HepG2 (cell line): Measurements from ENCODE around the gene THRAP3. TPM values are rescaled to one million over a fixed set of nuclear protein-coding genes. Genes with fewer than 3 reads are reported as not detected.

ENCODE experiments used
- ATAC-seq: fragments of 200-7000 bp; cut with Tn5 transposase; 3 replicates; pipeline ENCODE4 v1.9.1; 2020; ENCODE audit warnings: mild to moderate bottlenecking, moderate library complexity
- BruUV-seq: library from RNA; stranded (reverse); fragments of 400-500 nt; replicated peaks from 2 replicates; lab custom pipeline; 2021; lab: Mats Ljungman, UMichigan
- CTCF ChIA-PET: fragments of 300-600 bp; formaldehyde crosslinking; extraction: SDS; loops from one replicate; lab custom pipeline; 2021; ENCODE audit warnings: low total read pairs, inconsistent platforms, low intra/inter-chr PET ratio; lab: Yijun Ruan, JAX
- POLR2A ChIA-PET: fragments of 350-600 bp; sonication (Branson Sonifier 250); formaldehyde crosslinking; loops from one replicate; lab custom pipeline; 2020; ENCODE audit warnings: antibody characterized with exemption, inconsistent platforms; lab: Yijun Ruan, JAX
- DNase-seq: peaks from one replicate; pipeline ENCODE4 v3.0.0-alpha.2; 2015; ENCODE audit warnings: low spot score
- FAIRE-seq: peaks from 3 replicates; lab custom pipeline; 2011; peaks lifted over from hg19 to GRCh38; lab: Jason Lieb, UNC
- H2AFZ ChIP-seq: one replicate; pipeline ENCODE4 v1.6.1; 2011; ENCODE audit warnings: low read length, inconsistent platforms
- H3K27ac ChIP-seq: fragments of 300-600 bp; 3 replicates; pipeline ENCODE4 v1.8.0; 2011; ENCODE audit warnings: mixed run types, mild to moderate bottlenecking, mixed read lengths, low read length, inconsistent platforms; ENCODE audit not compliant: insufficient read depth; ENCODE audit errors: extremely low read length
- H3K27me3 ChIP-seq, 2 experiments: fragments of 200-600 bp in 1 of 2; 2 replicates in 1 of 2; 3 replicates in 1 of 2; pipeline versions ENCODE4 v1.6.0 to v1.8.0; 2011; ENCODE audit warnings: low read length in 2 of 2, mild to moderate bottlenecking in 2 of 2, moderate library complexity in 2 of 2, inconsistent platforms in 1 of 2; ENCODE audit not compliant: insufficient read depth in 2 of 2, control insufficient read depth in 1 of 2
- H3K36me3 ChIP-seq, 2 experiments: fragments of 200-600 bp in 1 of 2; replicated peaks in 1 of 2; 2 replicates in 1 of 2; 3 replicates in 1 of 2; pipeline versions ENCODE4 v1.5.1 to v1.8.0; 2011; ENCODE audit warnings: low read length in 2 of 2, inconsistent platforms in 1 of 2; ENCODE audit not compliant: insufficient read depth in 2 of 2, control insufficient read depth in 1 of 2
- H3K4me1 ChIP-seq: 2 replicates; pipeline ENCODE4 v1.5.1; 2012; ENCODE audit warnings: low read length, inconsistent platforms; ENCODE audit not compliant: insufficient read depth
- H3K4me2 ChIP-seq: 2 replicates; pipeline ENCODE4 v1.6.0; 2011; ENCODE audit warnings: low read depth, low read length, inconsistent platforms
- H3K4me3 ChIP-seq, 3 experiments: fragments of 200-600 bp in 1 of 3; sonication (generic), shearing (Covaris generic) in 1 of 3; replicated peaks in 1 of 3; 2 replicates each; pipeline ENCODE4 v1.5.1; 2011 to 2016; ENCODE audit warnings: low read length in 3 of 3, inconsistent platforms in 2 of 3, low read depth in 2 of 3, mild to moderate bottlenecking in 2 of 3, control low read depth in 1 of 3, mixed read lengths in 1 of 3; ENCODE audit not compliant: insufficient read depth in 1 of 3
- H3K79me2 ChIP-seq: one replicate; pipeline ENCODE4 v1.6.1; 2011; ENCODE audit warnings: low read length, inconsistent platforms; ENCODE audit not compliant: insufficient read depth
- H3K9ac ChIP-seq: 2 replicates; pipeline ENCODE4 v1.6.0; 2011; ENCODE audit warnings: mild to moderate bottlenecking, low read depth, low read length, inconsistent platforms; ENCODE audit not compliant: insufficient read depth
- H3K9me3 ChIP-seq: 2 replicates; pipeline ENCODE4 v1.5.1; 2012; ENCODE audit warnings: mild to moderate bottlenecking, low read length
- H4K20me1 ChIP-seq: 2 replicates; pipeline ENCODE4 v1.6.0; 2011; ENCODE audit warnings: inconsistent platforms, mild to moderate bottlenecking, low read length, moderate library complexity; ENCODE audit not compliant: insufficient read depth
- CBX1 ChIP-seq: IDR thresholded peaks from one replicate; pipeline ENCODE4 v1.6.1; 2016; ENCODE audit warnings: antibody characterized with exemption, low read depth
- PRMT3 ChIP-seq: sonication (generic); formaldehyde crosslinking; IDR thresholded peaks from 2 replicates; pipeline ENCODE4 v1.8.1; 2022; ENCODE audit warnings: low read depth, mild to moderate bottlenecking, moderate library complexity, missing genetic modification reagents, borderline replicate concordance
- TFDP1 ChIP-seq: IDR thresholded peaks from 2 replicates; pipeline ENCODE4 v1.6.1; 2016; ENCODE audit warnings: missing compliant biosample characterization, missing genetic modification reagents, borderline replicate concordance
- THAP11 ChIP-seq: IDR thresholded peaks from 2 replicates; pipeline ENCODE4 v1.6.1; 2016; ENCODE audit warnings: missing biosample characterization, missing genetic modification reagents
- UBTF ChIP-seq: sonication (generic); formaldehyde crosslinking; IDR thresholded peaks from 2 replicates; pipeline ENCODE4 v1.4.0; 2020; ENCODE audit warnings: mild to moderate bottlenecking, missing genetic modification reagents
- ZBTB2 ChIP-seq: sonication (generic); formaldehyde crosslinking; IDR thresholded peaks from 2 replicates; pipeline ENCODE4 v1.8.0; 2022; ENCODE audit warnings: low read depth, missing genetic modification reagents
- ZNF24 ChIP-seq: fragments of 450-650 bp; IDR thresholded peaks from 2 replicates; pipeline ENCODE4 v1.6.1; 2017; ENCODE audit warnings: antibody characterized with exemption, mild to moderate bottlenecking
- WGBS: methylation state at CpG from one replicate; pipeline ENCODE4 v1.1.6; 2017; ENCODE audit warnings: low lambda C conversion rate; 5-methylcytosine and 5-hydroxymethylcytosine counted together
- in situ Hi-C: cut with HindIII; loops from 2 replicates; pipeline ENCODE4 v1.10.0; 2017; ENCODE audit warnings: low pct_unique_long_range_greater_than_20kb; ENCODE audit not compliant: extremely low pct_ligation_motif_present
- intact Hi-C: fragments of 100-400 bp; cut with micrococcal nuclease; formaldehyde crosslinking; loops from one replicate; pipeline ENCODE4 v1.10.0; 2022; ENCODE audit not compliant: unreplicated experiment
- polyA plus RNA-seq, 8 experiments: library from polyadenylated mRNA; depleted of rRNA in 3 of 8; stranded (reverse) in 7 of 8; unstranded in 1 of 8; fragments of >200 nt; fragmentation: Illumina TruSeq in 4 of 8; extraction: Trizol in 4 of 8; gene quantifications; 2 replicates each; pipeline versions ENCODE4 v1.2.1 to v1.2.3, GENCODE V29; 2011 to 2016; ENCODE audit warnings: low read depth in 4 of 8, missing spikeins in 1 of 8, mixed read lengths in 1 of 8; ENCODE audit not compliant: insufficient read depth in 1 of 8
- total RNA-seq, 5 experiments: library from RNA; depleted of rRNA; stranded (reverse); fragments of >200 nt; fragmentation: Illumina TruSeq; extraction: Trizol; gene quantifications; 2 replicates each; pipeline ENCODE4 v1.2.3, GENCODE V29; 2016; ENCODE audit warnings: low read depth in 1 of 5

Gene THRAP3
- total and polyA plus RNA-seq, 2 of the 13 experiments (the other 11 are each of a cell fraction or from before 2014, with no cell fraction given) = 45.0 to 92.6 TPM

GRCh38 chr1:36301220-36301619 lies 77.0 kb downstream of the THRAP3 start:
- no peak overlapping the region for H2AFZ ChIP-seq
- peaks cover 33 to 66% of the 10 kb centered on the region in 2 experiments for H3K36me3 ChIP-seq
- in situ Hi-C loops (no loop called here), intact Hi-C loops (no loop called here)
- no TSS peak for BruUV-seq
- no peaks in the 10 kb centered on the region for H3K27me3 ChIP-seq
- no peak overlapping the region for H3K4me2 ChIP-seq
- no peak overlapping the region for H3K4me3 ChIP-seq
- H4K20me1 ChIP-seq = no peaks in the 10 kb centered on the region; the same call in 1 of the 2 replicates
- no peak overlapping the region for H3K27ac ChIP-seq
- ATAC-seq = no peak
- H3K9me3 ChIP-seq = no peaks in the 10 kb centered on the region
- DNase-seq = no peak
- WGBS = 95% methylated on average over 1 of the region's 1 CpG
- no peaks in the 10 kb centered on the region for H3K79me2 ChIP-seq
- no peak for FAIRE-seq
- CTCF ChIA-PET = no interaction called here
- POLR2A ChIA-PET = interaction anchor here (1.6 kb wide), 1 partner anchor 32 kb away, joined by 4 read pairs; no protein-coding TSS in a partner anchor
- TF ChIP-seq UBTF = no peak
- no peak for TF ChIP-seq CBX1
- no peak for TF ChIP-seq TFDP1 (CRISPR knock-in tag)
- no peak for TF ChIP-seq THAP11
- no peak for TF ChIP-seq ZBTB2 (CRISPR knock-in tag)
- no peak for TF ChIP-seq ZNF24
- no peak for TF ChIP-seq PRMT3 (CRISPR knock-in tag)
- TF ChIP-seq, all 625 proteins: peak for 0
- Histone ChIP-seq H3K4me1 (peaks cover 26% of the 10 kb centered on the region), H3K9ac (no peak overlapping the region)
